GM19193 (cell line): ENCODE measurements around the gene EXOSC5.
A peak's percentile ranks its signal among the peaks of the same experiment; 100 is the strongest.

ENCODE experiments used
- POLR2A ChIP-seq: IDR thresholded peaks from 4 replicates; pipeline ENCODE4 v1.6.1; 2011; ENCODE audit not compliant: insufficient read depth, insufficient read length; ENCODE audit errors: extremely low read depth

The EXOSC5 gene

DNA sequence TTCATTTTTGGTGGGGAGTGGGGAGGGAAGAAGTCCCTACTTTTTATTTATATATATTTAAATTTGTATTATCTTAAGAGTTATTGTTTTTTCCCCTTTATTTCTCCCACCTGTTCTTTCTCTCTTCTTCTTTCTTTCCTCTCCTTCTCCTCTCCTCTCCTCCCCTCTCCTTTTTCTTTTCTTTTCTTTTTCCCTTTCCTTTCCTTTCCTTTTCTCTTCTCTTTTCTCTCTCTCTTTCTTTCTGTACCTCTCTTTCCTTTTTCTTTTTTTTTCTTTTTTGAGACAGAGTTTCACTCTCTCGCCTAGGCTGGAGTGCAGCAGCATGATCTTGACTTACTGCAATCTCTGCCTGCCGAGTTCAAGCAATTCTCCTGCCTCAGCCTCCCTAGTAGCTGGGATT is 2.4 kb upstream of the EXOSC5 start:
- no peak for TF ChIP-seq POLR2A

DNA sequence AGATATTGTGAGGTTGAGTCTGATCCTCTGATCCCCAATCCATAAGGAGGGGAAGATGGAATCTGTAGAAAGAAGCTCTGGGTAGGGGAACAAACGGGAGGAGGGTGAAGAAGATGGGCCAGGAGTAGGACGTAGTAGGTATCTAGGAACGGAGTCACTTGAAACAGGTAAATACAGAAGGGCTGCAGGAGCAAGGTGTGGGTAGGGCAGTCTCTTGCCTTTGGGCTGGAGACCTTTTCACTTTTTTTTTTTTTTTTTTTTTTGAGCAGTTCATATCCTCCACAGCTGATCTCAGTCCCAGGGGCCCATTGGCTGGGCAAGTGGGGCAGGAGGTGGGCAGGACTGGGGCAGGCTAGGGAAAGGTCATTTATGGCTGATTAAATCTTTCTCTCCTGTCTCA is 1.9 kb upstream of the EXOSC5 start:
- no peak for TF ChIP-seq POLR2A

DNA sequence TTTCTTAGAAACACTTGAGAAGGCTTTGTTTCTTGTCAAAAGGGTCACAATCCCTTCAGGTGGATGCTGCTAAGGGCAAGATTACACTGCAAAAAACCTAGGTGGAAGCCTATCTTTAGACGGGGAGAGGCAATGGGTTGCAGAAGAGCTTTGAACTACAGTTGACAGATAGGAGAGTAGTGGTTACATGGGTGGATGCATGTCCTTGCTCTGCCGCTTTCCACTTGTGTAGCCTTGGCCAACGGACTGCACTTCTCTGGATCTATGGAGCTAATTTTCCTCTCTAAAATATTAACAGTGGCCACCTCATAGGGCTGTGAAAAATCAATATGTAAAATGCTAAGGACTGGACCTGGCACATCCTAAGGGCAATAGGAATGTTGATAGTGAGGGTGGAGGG is 1.4 kb upstream of the EXOSC5 start:
- TF ChIP-seq POLR2A: no peak

DNA sequence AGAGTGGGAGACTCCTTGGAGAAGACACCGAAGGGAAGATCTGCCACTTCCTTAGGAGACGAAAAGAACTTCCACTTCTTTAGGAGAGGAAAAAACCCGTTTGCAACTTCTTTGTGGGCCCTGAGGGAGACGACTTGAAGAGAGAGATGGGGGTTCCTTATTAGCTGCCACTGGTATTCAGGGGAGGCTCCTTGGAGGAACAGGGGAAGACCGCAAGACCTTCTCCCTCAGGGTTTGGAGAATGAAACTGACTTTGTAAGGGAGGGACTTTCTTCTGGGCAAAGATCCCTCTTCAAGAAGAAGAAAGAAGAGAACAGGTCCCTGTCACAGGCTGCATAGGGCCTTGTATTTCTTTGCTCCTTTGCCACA is 875 bp upstream of the EXOSC5 start:
- TF ChIP-seq POLR2A: no peak

DNA sequence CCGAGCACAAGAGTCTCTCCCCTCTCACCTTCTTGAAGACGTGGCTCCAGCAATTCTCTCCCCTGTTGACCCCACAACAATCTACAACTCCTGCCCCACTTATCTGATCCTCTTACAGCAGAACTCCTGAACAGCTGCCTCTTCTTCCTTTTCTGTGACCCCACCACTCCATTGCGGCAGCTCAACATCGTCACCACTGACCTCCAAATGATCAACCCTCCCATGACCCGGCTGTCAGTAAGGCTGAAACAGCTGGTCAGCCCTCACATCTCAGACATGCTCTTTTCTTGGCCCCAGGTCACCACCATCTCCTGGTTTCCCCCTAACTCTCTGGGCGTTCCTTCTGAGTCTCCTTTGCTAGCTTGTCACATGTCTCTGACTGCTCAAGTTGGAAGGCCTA is 1.8 kb downstream of the EXOSC5 start:
- TF ChIP-seq POLR2A: no peak

DNA sequence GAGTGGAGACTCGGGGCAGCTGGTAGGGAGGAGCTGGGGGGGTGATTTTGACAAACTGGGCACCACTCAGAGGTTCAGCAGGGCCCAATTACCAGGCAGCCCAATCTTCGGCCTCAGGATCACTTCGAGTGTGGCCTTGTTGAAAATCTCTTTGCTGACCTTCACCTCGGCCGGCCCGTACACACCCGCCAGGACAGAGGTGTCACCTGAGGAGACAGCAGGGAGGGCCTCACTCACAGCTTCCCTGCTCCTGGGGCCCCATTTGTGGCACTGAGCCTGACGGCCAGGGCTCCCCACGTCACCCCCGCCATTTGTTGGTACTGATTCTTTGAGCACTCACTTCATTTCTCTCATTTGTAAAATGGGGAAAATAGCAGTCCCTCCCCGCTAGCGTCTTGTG is 4.4 kb downstream of the EXOSC5 start:
- TF ChIP-seq POLR2A: no peak

DNA sequence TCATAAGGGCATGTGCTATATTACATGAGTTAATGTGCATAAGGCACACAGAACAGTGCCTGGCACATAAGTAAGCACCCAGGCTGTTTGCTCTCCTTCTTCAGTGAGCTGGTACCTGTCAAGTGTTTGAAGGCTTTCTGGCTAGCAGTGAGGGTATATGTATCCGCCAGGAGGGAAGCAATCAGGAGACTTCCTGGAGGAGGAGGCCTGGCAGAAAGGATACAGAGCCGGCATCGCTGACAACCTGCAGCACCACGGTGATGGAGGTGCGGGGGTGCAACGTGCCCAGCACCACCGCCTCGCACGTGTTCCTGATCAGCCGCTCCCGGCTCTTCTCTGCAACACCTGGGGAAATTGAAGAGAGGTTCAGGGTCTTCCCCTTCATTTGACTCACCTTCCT is 5.5 kb downstream of the EXOSC5 start:
- no peak for TF ChIP-seq POLR2A

DNA sequence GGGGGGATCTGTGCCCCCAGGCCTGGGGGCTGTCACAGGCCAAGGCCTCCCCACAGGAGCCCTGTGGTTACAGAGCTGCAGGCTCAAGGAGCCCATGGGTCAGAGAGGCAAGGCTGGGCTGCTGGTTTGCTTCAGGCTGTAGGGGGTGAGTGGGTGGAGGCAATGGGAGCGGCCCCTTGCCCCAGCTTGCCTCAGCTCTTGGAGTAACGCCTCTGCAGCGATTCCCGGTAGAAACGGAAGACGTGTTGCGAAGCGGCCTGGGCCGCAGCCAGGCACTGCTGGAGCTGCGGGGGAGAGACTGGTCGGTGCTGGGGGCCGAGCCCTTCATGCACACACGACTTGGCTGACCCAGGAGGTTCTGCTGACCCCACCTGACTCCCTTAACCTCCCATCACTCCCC is 10.7 kb downstream of the EXOSC5 start:
- TF ChIP-seq POLR2A: no peak

DNA sequence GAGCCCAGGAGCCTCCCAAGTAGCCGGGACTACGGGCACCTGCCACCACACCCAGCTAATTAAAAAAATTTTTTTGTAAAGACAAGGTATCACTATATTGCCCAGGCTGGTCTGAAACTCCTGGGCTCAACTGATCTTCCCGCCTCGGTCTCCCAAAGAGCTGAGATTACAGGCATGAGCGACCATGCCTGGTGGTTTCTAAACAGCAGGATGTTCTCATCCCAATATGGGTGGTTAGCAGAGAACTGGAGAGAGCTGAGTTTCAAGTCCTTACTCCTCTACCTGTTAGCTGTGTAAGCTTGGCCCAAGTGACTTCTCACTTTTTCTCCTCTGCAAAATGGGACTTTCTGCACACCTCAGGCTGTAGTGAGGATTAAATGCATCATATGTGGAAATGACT is 12.8 kb downstream of the EXOSC5 start:
- TF ChIP-seq POLR2A: no peak

DNA sequence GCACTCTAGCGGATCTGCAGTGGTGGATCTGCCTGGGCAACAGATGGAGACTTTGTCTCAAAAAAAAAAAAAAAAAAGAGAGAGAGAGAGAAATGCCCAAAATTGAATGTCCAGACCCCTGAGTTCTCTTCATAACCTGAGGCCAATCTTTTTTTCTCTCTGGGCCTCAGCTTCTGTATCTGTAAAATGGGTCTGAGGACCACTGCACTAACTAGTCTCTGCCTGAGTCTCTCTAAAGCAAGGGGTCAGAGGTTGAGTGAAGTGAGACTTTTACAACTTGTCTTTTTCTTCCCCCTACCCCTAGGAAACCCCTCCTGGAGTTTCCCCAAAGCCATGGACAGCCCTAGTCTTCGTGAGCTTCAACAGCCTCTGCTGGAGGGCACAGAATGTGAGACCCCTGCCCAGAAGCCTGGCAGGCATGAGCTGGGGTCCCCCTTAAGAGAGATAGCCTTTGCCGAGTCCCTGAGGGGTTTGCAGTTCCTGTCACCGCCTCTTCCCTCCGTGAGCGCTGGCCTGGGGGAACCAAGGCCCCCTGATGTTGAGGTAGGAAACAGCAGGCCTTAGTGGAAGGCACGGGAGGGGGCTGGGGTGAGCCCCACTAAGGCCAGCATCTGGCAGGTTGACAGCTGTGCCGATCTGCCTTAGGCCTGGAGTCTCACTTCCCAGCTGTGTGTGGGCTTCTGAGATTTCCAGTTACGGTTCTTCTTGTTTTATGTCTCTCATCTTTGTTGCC is 19.0 kb downstream of the EXOSC5 start:
- no peak for TF ChIP-seq POLR2A

DNA sequence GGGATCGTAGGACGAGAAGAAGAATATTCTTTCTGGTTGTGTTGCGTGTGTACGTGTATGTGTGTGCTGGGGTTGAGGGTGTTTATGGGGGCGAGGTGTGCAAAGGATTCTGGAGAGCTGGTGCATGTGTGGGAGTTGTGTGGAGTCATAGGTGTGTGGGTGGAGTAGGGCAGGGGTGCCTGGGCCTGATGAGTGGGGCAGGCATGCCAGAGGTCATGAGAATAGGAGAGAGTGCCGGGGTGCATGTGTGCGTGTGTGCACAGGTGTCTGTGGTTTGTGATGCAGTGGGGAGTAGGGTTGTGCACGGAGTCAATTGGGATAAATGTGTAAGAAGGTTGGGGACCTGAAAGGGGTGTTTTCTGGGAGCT is 20.2 kb downstream of the EXOSC5 start:
- TF ChIP-seq POLR2A: no peak

DNA sequence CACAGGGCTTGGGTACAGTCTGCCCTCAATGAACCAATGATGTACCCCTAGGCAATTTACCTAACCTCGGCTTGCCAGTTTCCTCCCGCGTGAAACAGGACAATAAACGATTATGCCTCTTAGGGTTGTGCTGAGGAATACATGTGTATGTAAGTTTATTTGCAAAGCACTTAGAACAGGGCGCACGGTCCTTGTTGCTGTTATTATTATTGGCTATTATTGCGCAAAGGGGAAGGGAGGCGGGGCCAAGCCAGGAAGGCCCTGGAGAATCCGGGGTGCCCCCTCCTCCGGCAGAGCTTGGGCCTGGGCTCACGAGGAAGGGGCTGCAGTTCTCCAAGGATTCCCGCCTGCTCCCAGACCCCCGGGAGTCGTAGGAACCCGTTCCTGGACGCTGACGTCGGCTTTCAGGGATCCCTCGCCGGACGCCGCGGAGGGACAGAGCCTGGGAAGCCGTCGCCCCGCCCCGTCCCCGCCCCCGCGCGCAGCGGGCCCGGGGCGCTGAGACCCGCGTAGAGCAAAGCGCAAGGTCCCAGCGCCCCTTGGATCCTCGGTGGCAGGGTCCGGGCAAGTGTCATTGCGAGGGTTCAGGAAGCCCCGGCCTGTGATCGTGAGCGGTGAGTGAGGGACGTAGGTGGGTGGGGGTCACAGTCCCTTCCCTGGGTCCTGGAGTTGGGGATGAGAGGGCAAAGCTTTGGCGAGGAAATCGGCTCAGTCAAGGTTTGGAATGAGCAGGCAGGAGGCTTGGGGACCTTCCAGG is 20.7 kb downstream of the EXOSC5 start, which contains the start of gene TMEM91:
TSS of gene TMEM91 (plus strand) at position 293 of the 757 bp plus-strand sequence. CDS start 1,777 bp downstream, outside the sequence.
- peak; percentile 7 for TF ChIP-seq POLR2A

DNA sequence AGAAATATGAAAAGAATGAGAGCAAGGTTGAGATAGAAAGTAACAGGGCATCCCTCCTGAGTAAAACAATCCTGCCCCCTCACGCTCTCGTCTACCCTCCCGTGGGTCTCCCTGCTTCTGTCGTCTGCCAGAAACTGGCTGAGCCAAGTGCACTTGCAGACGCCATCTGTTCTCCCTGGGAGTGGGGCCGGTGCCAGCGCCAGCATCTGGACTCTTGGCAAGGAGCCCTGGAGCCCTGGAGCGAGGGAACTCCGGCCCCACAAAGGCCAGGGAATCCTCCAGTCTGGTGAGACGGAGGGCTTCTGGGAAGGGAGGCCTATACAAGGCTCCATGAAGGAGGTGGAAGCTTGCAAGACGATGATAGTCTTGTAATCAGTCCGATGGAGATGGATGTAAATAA is 23.2 kb downstream of the EXOSC5 start:
- TF ChIP-seq POLR2A: no peak

DNA sequence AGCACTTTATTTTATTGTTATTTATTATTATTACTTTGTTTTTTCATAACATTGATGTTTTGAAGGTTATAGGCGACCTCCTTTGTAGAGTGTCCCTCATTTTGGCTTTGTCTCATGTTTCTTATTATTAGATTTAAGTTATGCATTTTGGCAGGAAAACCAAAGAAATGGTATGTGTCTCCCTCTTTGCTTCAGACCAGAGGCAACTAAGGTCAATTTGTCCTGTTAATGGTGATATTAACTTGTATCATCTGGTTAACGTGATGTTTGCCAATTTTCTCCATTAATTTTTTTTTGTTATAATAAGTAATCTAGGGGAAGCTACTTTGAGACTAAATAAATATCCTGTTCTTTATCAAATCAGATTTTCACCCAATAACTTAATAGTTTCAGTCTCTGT is 24.7 kb downstream of the EXOSC5 start:
- TF ChIP-seq POLR2A: no peak

DNA sequence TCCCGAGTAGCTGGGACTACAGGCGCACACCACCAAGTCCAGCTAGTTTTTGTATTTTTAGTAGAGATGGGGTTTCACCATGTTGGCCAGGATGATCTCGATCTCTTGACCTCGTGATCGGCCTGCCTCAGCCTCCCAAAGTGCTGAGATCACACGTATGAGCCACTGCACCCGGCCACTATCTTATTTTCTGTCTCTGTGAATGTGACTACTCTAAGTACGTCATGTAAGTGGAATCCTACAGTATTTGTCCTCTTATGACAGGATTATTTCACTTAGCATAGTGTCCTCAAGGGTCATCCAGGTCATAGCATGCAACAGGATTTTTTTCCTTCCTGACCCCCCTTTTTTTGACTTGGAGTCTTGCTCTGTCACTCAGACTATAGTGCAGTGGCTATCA is 25.6 kb downstream of the EXOSC5 start:
- TF ChIP-seq POLR2A: no peak

DNA sequence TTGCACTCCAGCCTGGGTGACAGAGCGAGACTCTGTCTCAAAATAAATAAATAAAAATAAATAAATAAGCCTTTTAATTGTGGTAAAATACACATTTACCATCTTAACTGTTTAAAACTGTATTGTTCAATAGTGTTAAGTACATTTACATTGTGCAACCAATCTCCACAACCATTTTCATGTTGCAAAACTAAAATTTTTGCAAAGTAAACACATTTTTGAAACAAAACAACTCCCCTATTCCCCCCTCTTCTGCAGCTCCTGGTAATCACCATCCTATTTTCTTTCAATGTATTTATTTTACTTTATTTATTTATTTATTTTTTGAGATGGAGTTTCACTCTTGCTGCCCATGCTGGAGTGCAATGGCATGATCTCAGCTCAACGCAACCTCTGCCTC is 27.4 kb downstream of the EXOSC5 start:
- TF ChIP-seq POLR2A: no peak
